HG03457 (cell line): Measurements from ENCODE around the gene GNAL.
"Not testable (repeated sequence)": the region's sequence is repeated elsewhere in the genome, so short reads cannot be mapped to it uniquely, and the experiment has no call there.

Experiments
- ATAC-seq: cut with Tn5 transposase; IDR thresholded peaks from one replicate; pipeline ENCODE4 v1.9.1; 2021; ENCODE audit warnings: moderate number of reproducible peaks; ENCODE audit not compliant: unreplicated experiment

The GNAL gene

DNA sequence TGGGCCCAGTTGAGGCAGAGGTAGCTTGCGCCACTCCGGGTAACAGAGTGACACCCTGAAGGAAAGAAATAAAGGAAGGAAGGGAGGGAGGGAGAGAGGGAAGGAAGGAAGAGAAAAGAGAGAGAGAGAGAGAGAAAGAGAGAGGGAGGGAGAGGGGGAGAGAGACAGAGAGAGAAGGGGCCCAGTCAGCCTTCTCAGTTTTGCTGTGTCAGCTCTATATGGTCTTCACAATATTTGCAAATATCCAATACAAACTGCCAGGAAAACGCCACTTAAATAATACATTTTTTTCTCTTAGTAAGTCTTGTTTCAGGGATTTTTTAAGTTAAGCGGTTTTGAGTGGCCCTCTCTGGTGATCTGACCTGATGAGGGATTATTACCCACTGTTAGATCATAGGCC lies 156.6 kb downstream of the GNAL start:
- ATAC-seq = no peak

DNA sequence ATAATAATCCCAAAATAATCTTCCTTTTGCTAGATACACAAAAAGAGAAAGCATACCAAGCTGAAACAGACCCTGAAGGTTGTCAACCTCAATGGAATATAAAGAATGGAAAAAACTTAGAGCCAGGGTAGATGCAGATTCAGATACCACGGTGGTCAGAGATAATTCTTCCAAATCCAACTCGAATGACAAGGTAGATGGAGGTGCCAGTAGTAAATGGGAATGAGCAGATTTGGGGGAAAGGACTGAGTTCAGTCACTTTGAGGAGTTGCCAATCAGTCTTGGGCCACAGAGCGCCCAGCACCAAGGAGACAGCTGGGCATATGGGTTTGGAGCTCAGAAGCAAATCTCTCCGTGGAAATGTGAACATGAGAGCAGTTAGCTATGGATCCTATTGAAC lies 158.7 kb downstream of the GNAL start:
- ATAC-seq = no peak

DNA sequence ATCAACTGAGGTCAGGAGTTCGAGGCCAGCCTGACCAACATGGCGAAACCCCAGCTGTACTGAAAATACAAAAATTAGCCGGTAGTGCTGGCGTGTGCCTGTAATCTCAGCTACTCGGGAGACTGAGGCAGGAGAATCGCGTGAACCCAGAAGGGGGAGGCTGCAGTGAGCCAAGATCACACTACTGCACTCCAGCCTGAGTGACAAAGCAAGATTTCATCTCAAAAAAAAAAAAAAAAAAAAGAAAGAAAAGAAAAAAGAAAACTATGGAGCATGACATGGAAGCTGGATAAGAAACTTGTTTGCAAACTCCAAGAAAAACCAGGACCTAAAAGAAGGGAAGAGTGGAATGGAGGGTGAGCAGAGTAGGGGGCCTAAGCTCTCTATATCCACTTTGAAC lies 160.2 kb downstream of the GNAL start:
- no peak for ATAC-seq

DNA sequence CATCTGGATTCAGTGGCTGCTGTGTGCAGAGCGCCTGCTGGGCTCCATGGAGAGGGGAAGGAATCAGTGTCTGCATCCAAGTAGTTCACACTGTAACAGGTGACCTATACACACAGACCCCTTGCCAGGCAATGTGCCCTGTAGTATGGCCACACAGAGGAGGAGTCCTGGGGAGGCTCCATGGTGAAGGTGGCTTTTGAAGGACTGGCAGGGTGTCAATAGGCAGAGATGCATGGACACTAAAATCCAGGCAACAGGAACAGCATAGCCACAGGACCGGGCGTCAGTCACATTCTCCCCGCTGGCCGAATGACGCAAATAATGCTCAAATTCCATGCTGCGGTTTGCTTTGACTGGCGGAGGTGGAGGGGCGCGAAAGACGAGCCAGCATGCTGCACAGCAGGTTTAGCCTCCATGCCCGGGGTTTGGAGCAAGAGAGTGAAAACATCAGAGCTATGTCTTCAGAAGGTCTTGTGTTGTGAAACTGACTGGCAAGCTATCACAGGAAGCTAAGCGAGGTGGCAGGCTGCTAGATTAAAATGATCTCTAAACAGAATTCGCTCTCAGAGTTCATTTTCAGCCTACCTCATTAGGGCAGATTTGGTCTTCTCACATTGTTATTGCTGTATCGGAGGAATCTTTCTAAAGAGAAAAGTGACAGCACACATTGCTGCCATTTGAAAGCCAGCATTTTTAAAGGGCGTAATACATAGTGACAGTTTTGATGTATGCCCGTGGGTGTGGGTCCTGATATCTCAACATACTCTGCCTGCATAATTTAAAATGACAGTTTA lies 161.0 kb downstream of the GNAL start:
- no peak for ATAC-seq

DNA sequence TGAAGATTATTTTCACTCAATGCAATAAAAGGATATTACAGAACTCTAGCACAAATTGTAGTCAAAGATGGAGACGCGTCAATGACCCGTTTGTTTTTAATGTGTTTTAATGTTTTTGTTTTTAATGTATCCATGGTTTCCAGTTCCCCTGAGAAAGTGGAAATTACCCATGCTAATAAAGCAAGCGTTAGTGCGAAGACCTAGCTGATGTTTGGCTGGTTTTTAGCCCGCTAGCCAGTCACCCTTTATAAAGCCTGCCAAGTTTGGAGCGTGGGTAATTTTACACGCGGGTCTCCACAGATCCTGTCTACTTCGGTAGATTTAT lies 161.7 kb downstream of the GNAL start:
- ATAC-seq = peak; percentile 25

DNA sequence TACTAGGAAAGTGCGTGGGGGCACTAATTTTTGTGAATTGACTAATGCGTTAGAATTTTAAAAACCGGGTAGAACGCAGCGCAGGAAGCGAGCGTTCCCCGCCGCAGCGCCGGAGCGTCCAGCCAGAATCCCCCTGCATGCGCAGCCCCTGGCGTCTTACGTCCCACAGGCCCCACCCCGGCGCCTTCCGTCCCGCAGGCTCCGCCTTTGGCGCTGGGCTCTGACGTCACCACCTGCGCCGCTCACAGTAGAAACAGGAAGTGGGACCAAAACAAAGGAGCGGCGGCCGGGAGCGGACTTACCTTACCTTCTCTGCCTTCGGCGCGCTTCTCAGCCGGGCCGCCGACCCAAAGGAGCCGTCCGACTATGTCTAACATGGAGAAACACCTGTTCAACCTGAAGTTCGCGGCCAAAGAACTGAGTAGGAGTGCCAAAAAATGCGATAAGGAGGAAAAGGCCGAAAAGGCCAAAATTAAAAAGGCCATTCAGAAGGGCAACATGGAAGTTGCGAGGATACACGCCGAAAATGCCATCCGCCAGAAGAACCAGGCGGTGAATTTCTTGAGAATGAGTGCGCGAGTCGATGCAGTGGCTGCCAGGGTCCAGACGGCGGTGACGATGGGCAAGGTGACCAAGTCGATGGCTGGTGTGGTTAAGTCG lies 162.2 kb downstream of the GNAL start, which contains the start of gene CHMP1B:
Gene CHMP1B, plus strand, starts transcription at position 268 of the 660 bp plus-strand sequence. Its CDS starts 99 bp downstream, at position 367.
- ATAC-seq = peak; percentile 86

DNA sequence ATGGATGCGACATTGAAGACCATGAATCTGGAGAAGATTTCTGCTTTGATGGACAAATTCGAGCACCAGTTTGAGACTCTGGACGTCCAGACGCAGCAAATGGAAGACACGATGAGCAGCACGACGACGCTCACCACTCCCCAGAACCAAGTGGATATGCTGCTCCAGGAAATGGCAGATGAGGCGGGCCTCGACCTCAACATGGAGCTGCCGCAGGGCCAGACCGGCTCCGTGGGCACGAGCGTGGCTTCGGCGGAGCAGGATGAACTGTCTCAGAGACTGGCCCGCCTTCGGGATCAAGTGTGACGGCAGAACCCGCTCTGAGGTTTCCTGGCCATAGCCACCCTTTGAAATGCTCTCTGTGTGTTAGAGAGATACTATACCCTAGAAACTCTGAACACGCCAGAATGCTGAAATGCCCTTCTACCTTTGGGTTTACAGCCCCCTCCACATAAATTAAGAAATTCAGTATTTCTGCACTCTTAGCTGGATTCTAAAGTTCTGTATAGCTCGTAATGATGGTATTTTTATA lies 162.8 kb downstream of the GNAL start:
- no peak for ATAC-seq

DNA sequence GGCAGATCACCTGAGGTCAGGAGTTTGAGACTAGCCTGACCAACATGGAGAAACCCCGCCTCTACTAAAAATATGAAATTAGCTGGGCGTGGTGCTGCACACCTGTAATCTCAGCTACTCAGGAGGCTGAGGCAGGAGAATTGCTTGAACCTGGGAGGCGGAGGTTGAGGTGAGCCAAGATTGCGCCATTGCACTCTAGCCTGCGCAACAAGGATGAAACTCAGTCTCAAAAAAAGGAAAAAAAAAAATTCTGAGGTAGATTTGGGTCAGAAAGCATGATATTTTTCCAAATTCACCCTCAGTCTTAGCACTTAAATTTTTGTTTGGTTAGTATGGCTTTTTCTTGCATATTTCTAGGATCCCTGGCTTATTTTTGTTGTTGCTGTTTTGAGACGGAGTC lies 165.5 kb downstream of the GNAL start:
- ATAC-seq = not testable (repeated sequence)

DNA sequence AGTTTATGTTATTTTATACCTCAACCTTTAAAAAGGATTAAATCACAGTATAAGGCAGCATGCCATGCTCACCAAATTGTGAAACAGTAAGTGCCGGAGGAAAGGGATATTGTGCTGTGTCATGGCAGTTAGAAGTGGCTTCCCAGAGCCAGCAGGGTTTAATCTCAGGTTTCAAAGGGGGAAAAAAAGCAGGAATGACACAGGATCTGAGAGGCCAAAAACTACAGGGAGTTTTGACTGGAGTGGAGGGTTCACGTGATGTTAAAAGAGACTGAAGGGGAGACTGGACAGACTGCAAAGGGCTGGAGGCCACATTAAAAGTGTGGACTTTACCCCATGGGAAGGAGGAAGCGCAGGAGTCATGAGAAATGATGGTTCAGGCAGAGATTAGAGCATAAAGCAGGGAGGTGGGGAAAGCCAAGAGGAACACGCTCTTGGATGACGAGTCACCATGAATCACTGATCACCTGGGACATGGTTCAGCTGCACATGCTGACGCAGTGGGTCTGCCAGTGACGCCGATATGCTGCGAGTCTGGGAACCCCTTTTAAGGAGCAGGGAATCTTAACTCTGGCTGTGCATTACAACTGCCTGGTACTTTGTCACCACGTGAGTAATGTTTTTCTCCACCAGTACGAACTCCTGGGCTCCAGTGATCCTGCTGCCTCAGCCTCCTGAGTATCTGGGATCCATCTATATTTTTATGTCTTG lies 168.3 kb downstream of the GNAL start:
- ATAC-seq = no peak

DNA sequence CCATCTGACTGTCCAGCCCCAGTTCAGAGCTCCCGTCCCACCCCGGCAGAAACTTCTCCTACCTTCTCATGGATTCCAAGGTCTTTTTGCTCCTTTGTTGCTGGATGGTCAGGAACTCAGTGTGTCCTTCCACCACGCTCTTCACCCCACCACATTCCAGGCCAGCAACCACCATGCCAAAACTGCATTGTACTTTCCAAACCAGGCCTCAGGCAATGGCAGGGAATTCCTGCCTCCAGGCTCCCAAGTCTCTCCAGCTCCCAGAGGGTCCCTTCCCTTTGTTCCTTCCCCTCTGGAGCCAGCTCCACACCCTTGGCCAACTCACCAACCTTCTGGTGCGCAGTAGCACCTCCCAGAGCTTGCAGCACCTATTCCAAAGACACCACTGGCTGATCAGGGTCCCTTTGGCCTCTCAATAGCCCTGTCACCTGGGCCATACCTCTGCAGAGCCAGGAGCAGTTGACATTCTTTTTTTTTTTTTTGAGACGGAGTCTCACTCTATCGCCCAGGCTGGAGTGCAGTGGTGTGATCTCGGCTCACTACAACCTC lies 170.3 kb downstream of the GNAL start:
- ATAC-seq = no peak

DNA sequence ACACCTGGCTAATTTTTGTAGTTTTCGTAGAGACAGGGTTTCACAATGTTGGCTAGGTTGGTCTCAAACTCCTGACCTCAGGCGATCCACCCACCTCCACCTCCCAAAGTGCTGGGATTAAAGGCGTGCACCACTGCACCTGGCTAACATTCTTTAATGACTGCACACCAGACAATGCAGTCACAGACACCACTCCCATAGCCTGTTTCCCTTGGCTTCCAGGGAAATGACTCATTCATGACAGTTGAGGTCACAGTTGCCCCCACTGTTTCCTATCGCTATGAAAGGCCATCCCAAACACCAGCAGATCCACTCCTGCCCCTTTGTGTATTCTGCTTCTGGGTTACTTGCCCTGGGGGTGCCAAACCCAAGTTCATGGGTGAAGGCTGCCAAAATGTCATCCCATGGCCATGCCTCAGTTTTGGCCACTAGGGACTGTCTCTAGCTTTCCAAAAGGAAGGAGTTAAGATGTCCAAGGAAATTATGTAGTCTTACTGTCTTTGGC lies 170.9 kb downstream of the GNAL start:
- no peak for ATAC-seq

DNA sequence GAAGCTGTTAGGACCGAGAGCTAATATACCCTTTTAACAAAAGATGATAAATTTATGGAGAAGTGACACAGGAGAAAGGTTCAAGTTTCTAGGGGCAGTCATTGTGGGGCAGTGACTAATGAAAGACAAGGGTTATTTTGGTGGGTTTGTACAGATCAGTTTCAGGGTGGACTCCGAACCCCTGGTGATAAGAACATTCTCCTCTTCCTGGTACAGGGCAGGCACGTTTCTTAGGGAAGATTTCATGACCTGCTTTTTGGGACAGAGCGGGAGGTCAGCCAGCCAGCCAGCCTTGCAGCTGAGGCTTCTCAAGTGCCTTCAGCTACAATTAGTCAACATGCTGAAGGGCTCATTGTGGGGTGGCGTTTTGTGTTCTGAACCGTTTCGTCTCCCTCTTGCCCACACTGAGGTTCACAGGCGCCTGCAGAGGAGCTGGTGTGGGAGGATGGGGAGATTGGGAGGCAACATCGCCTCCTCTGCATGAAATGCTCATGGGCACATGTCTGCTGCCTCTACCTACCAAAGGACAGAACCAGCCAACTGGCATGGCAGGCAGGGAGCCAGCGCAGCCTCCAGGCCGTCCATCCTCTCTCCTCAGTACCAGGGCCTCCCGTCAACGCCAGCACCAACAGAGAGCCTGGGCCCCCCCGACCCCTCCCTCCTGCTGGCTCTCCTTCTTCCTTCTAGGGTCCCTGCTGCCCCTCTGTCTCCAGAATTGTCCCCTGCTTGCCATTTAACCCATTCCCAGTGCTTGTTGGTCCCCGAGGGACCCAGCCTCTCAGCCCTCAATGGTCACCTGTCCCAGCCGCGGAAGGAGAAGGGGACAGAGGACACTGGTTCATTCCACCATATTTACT lies 171.8 kb downstream of the GNAL start:
- ATAC-seq = no peak

DNA sequence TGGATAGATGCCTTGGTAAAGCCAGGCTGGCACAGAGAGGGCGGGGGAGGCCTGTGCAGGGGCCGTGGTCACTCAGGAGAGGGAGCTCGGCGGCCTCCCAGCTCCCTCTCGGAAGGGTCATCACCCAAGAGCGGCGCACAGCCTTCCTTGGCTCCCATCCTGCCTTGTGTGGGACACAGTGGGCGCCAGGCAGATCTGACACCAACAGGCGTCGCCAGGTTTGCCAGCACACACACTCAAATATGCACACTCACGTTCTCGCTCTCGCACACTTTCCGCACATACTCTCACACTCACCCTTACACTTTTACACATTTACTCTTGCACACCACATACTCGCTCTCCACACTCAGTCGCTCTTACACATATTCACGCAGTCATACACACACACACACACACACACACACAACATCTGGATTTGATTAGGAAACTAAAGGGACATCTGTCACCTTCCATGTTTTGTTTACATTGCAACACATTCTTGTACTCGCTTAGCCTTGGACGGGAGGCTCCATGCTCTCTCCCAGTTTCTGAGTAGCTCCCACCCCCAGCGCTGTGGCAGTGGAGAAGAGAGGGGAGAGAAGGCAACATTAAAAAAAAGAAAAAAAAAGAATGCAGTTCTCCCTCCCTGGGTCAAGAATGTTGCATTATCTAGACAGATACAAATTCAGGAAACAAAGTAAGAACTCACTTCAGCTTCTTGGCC lies 172.7 kb downstream of the GNAL start:
- ATAC-seq = no peak

DNA sequence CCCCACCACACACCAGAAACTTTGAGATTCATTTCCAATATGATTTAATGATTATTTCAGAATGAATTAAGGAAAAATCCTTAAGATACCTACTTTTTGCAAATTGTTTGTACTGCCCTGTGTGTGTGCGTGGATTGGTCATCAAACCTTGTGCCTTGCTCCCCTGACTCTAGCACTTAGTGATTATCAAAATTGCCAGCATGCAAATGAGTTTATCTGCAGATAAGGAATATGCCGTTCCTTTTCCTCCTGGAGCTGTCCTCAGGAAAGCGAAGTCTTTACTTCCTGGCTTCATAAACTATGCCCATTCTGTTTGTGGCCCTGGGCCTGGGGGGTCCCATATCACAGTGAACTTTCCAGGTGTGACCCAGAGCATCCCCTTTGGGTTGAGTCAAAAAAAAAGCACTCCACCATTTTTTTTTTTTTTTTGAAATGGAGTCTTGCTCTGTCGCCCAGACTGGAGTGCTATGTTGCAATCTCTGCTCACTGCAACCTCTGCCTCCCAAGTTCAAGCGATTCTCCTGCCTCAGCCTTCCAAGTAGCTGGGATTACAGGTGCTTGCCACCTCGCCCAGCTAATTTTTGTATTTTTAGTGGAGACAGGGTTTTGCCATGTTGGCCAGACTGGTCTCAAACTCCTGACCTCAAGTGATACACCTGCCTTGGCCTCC lies 173.5 kb downstream of the GNAL start:
- no peak for ATAC-seq

DNA sequence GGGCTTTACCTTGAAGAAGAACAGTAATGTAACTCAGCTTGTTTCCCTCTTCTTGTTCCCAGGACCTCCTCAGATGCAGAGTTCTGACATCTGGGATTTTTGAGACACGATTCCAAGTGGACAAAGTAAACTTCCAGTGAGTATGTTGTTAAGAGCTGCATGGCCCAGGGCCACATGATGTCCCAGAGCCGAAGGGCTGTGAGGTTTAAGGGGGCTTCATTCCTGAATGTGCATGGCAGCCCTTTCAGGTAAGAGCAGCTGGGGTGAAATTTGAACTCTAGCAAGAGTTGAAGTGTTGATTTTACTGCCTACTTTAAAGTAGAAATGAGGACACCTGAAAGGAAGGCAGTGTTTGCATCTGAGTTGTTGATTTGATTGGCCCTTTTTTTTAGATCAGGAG lies 175.4 kb downstream of the GNAL start:
- ATAC-seq = no peak

DNA sequence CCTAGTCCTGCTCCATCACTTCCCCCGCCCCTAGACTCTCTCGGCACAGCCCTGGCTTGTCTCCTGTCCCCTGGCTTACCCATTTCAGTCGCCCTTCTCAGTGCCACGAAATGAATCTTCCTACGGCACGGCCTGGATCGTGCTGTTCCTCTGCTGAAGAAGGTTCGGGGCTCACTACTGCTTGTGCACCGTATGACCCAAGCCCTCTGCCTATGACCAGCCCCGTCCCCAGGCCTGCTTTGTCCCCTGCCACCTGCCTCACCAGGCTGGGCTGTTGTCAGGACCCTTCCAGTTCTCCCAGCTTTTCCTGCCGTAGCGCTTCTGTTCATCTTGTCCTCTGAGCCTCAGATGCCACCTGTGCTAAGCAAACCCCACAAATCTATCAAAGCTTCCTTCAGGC lies 176.0 kb downstream of the GNAL start:
- no peak for ATAC-seq

DNA sequence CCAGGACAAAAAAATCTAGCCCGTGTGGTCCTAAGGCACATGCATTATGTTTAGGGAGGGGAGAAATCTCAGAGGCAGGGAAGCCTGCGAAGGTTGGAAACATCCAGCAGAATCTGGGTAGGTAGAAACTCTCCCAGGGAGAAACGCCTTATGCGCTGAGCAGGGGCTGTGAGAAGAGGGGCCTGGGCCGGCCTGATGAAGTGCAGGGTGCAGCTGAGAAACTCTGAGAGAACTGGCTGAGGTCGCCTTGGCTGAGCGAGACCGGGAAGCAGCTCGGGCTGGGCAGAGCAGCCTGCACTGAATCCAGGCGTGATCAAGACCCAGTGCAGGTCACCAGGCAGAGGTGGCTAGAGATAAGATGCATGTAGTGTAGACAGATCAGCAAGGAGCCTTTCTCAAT lies 177.3 kb downstream of the GNAL start:
- ATAC-seq = no peak

DNA sequence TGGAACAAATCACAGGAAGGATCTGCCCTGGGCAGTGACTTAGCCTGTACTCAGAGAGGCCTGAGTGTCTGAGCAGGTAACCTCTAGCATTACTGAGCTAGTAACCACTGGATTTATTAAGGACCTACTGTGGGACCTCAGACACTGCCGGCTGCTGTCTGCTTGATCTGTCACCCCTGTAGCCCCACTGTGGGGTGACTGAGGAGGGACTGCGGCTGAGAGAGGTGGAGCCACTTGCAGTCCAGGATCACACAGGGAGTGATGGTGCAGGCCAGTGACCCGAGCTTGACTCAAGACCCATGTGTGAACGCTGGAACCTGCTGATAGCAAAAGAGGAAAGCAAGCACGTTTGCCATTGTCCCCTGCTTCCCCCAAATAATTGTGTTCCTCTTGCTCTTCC lies 177.7 kb downstream of the GNAL start:
- no peak for ATAC-seq

DNA sequence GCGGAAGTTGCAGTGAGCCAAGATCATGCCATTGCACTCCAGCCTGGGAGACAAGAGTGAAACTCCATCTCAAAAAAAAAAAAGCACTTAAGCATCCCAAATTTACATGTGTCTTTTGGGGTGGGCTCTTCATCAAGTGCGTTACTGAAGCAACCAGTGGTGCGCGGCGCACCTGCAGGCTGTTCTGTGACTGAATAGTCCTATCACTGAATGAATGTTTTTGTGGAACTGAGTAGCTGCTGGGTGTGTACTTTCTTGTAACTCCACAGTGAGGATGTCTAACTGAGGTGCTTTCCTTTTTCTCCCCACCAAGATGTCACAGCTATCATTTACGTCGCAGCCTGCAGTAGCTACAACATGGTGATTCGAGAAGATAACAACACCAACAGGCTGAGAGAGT lies 179.2 kb downstream of the GNAL start:
- ATAC-seq = no peak
